ENCODE data around the gene MGMT.

MGMT gene

GRCh38 chr10:129754211-129755050 is 287.4 kb downstream of the MGMT start:
- in situ Hi-C loops (cut with MboI; ENCODE audit: low sequenced_read_pairs): no loop called here

GRCh38 chr10:129755158-129755591 is 288.1 kb downstream of the MGMT start:
- in situ Hi-C loops (cut with MboI; ENCODE audit: low sequenced_read_pairs): no loop called here

DNA sequence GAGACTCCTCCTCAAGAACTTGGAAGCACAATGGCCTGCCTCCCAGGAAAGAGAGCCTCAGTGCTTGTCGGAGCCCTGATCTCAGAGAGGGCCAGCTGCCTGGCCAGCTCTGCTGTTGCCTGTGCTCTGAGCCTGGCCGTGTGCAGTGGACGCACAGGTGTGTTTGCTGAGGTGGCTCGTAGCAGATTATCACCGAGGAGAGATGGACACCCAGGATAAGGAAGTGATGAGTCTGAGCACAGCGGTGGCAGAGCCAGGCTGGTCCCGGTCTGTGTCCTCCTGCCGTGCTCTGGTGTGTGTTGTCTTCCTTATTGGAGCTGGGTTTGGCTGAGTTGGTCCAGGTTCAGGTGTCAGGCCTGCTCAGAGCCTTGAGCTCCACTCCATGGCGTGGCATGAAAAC is 288.6 kb downstream of the MGMT start:
- in situ Hi-C loops (cut with MboI; ENCODE audit: low sequenced_read_pairs): no loop called here

DNA sequence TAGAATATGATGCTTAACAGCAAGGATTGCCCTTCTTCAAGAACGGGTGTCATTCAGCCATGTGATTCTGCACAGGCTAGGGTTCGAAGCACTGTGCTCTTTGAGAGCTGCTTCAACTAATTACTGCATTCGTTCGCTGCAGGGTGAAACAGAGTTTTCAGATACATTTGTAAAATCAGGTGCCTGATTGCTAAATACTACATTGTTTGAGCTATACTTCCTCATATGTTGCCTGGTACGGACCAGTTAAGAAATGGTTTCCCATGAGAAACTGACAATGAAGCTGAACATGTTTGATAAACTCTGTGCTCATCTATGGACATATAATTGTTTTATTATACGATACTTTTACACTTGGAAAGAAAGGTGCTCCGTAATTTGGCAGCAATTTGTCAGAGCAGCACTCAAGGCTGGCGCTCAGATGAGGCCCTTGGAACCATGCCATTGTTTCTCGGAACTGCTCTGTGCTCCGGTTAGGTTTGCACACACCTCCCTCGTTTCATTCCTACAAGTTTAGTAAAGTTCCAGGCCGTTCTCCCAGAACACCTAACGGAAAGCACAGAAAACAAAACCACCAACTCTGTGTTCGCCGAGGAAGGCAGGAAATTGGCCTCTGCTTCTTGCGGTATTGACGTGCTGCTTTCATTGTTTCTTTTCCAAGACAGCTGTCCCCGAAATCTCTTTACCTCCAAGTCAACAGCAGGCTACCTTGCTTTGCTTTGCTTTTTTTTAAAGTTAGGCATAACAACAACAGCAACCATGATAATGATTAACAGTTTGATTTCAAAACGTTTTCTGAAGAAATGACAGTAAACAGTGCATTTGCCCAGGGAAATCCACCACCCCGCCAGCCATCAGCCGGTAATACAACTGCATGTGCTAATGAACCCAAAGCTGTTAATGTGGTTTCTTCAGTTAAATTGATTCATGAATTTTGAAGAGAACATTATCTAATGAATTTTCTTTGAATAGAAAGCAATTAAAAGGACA is 290.2 kb downstream of the MGMT start:
- in situ Hi-C loops (cut with MboI; ENCODE audit: low sequenced_read_pairs): no loop called here

DNA sequence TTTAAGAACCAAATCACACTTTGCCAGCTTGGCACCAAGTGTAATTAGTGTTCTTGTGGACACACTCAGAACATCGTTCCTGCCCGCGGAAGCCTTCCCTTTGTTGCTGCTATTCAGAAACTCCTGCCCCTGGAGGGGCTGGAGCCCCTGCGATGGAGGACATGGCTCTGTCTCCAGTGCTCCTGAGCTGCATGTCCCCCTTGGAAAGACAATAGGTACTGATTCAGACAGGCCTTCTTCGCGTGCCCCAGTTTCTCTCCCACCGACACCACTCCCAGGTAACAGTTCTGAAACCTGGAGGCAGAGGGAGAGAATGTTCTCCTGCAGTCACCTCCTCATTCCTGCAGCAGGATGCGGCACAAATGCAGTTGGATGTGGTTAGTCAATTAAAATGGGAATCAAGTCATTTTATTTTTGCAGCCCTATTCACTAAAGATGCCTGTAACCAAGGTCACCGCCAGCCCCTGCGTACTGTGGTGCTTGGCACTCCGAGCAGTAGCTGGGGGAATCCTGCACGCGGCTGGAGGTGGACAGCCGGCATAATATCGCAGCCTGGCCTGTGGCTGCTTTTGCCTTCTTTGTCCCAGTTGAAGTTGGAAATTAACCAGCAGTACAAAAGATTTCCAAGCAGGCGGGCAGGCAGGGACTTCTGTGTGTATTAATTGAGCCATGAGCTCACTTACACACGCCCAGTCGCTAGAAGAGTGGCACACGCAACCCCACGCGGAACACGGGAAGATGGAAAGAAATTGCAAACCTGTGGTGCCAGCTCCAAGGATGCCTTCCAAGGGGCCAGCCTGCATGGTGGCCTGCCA is 291.4 kb downstream of the MGMT start:
- in situ Hi-C loops (cut with MboI; ENCODE audit: low sequenced_read_pairs): no loop called here

GRCh38 chr10:129759214-129760002 is 292.4 kb downstream of the MGMT start:
- in situ Hi-C loops (cut with MboI; ENCODE audit: low sequenced_read_pairs): no loop called here

GRCh38 chr10:129760003-129760315 is 292.9 kb downstream of the MGMT start:
- in situ Hi-C loops (cut with MboI; ENCODE audit: low sequenced_read_pairs): no loop called here

DNA sequence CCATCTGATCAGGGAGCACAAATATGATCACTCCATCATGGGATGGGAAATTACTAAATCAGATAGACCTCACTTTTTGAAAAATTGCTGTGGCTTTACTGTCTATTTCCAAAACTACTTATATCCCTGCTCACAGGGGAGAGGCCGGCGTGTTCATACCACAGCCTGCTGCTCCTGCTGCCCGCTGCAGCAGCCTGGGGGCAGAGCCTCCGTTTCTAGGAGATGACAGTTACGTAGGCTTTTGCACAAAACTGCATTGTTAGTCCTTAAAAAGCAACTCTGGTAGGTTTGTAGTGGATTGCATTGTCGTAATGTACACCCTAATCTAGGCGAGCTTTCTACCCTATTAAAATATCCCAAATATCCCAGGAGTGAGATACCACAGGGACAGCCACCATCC is 293.4 kb downstream of the MGMT start:
- in situ Hi-C loops (cut with MboI; ENCODE audit: low sequenced_read_pairs): no loop called here

DNA sequence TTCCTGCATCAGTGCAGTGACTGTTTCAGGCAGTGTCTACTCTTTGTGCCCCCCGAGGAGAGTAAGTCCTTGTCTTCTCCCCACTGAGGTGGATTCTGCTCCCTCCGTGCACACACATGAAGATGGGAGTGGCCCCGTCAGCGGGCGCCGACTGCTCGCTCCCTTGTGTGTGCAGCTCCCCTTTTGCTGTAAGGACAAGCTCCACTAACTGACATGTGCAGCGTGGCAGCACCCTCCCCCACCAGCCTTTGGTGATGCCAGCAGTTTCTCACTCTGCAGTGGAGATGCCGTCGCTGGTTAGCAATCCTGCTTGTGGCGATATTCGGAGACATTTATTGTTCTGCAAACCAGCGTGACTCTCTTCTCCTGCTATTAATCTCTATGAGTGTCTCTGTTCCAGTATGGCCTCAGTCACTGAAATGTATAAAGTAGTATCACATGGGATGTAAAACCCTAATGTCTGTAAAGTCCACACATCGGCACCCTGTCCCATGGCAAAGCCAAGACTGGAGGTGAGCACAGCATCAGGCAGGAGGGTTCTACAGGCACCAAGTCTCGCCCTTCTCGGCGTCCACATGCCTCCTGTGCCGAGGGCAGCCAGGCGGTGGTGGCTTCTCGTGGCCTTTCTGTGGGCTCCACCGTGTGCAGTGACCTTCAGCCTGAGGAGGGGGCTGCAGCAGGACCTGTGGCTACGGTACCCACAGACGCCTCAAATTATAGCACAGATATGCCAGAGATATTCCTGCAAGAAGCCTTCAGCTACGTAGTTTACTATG is 294.3 kb downstream of the MGMT start:
- in situ Hi-C loops (cut with MboI; ENCODE audit: low sequenced_read_pairs): no loop called here

DNA sequence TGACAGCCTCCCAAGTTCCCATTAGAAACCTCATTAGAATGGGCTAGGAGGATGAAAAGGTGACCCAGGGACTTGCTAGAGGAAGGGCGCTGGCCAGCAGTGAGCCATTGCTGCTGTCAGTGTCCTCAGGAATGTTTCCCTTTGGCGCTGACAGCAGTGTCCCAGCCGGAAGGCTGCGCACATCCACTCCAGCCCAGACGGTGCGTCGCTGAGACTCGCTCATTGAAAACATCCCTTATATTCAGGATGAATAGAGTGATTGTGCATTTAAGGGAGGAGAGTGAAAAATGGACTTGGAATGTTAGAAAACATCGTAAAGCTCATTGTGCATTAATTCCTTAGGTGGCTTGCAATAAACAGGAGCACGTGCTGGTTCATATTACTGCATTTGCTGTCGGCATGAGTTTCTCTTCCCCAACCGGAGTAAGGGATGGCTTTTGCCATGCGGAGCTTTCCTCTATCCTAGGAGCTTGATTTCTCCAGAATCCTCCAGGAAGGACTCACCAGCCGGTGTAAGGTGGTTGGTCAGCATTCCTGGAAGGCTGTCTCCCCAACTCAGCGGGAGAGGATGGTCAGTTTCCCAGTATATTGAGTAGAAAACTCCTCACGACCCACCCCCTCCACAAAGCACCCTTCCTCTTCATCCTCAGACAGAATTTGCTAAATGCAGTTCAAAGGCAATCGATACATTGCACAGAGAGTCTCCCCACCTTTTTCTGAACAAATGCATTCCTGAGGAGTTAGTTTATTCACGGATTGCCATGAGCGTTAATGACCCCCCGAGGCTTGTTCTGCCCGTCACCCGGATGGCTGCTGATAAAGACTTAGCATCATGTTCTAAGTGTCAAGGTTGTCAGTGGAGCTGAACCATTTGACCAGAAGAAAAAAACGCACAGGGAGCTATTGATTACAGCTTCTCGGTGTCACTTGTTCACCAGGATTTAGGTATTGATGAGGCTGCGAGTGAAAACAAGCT is 295.2 kb downstream of the MGMT start:
- in situ Hi-C loops (cut with MboI; ENCODE audit: low sequenced_read_pairs): no loop called here

DNA sequence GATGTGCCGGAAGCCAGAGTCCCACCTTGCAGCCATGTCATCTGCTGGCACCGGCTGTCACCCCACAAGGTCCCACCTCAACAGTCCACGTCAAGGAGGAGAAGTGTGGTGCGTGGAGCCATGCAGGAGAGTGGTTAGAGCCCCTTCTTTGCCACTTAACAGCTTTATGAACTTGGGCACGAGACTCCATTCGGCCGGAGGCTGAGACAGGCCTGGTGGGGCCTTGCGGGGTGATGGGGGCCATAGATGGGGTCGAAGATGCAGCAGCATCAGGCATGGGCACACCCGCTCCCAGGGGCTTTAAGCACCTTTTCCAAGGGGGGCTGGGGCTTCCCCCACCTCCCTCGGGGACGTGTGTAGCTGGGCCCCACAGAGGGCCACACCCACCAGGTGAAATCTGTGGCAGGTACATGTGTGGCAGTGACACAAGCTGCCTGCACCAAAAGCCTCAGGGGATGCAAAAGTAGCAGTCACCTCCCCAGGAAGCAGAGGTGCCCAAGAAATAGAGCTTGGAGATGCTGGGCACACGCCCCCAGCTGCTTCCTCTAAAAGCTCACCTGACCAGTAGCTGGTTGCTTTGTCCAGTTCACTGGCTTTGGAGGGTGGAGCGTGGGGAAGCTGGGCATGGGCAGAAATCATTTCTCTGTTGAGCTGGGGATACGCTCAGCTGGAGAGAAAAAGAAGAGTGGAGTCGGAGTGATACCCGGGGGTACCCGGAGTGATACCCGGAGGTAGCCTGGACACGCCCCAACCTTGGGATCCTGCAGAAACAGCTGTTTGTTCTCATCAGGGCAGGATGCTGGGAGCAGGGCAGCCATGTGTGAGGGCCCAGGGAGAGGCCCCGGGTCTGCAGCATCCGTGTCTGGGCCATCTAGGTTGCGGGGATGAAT is 297.2 kb downstream of the MGMT start:
- in situ Hi-C loops (cut with MboI; ENCODE audit: low sequenced_read_pairs): no loop called here

DNA sequence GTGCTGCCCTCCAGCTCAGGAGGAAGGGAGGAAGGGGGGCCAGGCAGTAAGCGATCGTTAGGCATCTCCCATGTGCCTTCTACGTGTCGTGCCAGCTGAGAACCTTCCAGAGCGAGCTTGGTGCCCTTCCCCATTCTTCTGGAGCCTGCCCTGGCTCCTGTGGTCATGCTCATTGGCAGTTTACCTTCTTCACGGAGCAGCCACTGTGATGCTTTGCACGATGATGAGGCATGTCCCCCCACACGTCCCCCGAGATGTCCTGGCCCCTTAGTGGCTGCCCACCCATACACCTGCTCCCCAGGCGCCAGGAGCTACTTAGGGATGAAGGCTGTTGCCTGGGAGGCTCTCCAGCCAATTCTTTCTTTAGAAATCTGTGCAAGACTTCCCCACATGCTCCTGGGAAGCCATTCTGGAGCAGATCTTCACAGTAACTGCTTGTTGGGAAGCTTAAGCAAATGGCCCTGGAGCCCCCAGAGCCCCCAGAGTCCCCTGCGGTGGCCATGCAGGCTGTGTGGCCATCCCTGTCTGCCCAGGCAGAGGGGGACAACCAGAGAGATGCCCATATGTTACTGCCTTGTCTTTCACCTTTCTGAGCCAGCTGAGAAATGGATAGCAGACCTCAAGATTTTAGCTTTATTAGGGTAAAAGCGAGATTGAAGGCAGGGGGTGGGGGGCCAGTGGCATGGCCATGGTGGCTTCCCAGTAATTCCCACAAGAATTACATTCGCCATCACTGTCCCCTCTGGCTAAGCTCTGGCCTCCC is 298.0 kb downstream of the MGMT start:
- in situ Hi-C loops (cut with MboI; ENCODE audit: low sequenced_read_pairs): no loop called here

DNA sequence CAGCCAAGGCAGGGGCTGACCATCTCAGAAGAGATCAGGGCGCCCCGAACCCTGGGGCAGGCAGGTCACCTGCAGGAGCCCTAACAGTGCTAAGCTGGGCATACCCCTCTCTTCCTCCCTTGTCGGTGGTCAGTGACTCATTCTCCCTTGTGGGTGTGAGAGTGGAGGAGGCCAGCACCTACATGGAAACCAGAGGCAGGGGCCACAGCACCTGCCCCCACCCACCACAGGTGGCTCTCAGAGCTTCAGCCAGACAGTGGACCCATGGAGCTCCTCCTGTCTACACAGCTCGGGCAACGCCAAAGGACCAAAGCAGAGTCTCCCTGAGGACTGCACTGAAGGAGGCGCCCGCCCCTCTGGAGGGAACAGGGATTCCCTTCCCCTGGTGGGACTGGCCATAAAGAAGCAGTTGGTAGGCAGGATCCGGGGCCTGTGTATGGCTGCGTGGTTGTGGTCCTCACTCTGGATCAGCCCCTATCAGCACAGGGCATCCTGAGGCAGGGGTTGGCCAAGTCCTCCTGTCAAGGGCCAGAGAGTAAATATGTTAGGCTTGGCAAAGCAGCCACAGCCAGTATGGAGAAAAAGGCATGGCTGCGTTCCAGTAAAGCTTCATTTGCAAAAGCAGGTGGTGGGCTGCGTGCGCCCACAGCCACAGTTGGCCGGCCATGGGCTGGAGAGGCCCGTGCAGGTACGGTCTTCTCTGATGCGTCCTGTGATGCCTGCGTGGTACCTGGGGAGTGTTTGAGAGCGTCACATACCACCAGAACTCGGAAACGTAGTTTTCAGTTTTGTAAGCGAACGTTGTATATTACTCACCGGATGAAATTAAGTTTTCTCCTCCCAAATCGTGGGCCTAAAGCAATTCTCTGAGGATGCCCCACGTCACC is 298.9 kb downstream of the MGMT start:
- in situ Hi-C loops (cut with MboI; ENCODE audit: low sequenced_read_pairs): no loop called here

DNA sequence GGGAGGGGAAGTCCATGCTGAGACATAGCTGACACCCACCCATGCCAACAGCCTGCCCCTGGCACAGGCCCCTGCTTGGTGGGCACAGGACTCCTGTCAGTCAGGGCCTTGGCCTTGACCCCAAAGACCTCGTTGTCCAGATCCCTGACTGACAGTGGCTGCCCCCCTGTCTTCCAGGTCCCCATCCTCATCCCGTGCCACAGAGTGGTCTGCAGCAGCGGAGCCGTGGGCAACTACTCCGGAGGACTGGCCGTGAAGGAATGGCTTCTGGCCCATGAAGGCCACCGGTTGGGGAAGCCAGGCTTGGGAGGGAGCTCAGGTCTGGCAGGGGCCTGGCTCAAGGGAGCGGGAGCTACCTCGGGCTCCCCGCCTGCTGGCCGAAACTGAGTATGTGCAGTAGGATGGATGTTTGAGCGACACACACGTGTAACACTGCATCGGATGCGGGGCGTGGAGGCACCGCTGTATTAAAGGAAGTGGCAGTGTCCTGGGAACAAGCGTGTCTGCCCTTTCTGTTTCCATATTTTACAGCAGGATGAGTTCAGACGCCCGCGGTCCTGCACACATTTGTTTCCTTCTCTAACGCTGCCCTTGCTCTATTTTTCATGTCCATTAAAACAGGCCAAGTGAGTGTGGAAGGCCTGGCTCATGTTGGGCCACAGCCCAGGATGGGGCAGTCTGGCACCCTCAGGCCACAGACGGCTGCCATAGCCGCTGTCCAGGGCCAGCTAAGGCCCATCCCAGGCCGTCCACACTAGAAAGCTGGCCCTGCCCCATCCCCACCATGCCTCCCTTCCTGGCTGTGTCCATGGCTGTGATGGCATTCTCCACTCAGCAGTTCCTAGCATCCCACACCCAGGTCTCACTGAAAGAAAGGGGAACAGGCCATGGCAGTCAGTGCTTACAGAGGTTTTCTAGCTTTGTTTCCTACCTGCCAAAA is 299.8 kb downstream of the MGMT start:
- in situ Hi-C loops (cut with MboI; ENCODE audit: low sequenced_read_pairs): no loop called here

GRCh38 chr10:129767751-129768150 is 300.7 kb downstream of the MGMT start:
- in situ Hi-C loops (cut with MboI; ENCODE audit: low sequenced_read_pairs): no loop called here
